Activated T-cell treated with anti-CD3 and anti-CD28 coated beads for 4 hours (primary cell): ENCODE results near the gene OR2D2.
"Not testable (repeated sequence)": the region's sequence is repeated elsewhere in the genome, so short reads cannot be mapped to it uniquely, and the experiment has no call there.

Source experiments
- DNase-seq: peaks from one replicate; pipeline ENCODE4 v3.0.0-alpha.2; 2020

OR2D2 gene

DNA sequence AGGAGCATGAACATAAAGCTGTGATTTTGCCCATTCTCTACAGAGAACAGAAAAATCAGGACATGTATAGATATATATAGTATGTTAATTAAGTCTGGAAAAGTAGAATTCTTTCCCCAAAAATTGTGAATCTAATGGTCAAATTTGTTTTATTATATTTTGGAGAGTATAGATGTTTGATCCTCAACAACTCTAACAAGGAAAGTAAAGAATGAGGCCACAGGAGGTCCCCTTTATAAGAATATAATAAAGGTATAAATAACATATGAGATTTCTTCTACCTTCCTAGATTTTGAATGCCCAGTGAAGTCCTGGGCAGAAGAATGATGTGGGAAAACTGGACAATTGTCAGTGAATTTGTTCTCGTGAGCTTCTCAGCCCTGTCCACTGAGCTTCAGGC is 16.0 kb downstream of the OR2D2 start, which contains the start of gene OR10A4:
Gene OR10A4, plus strand, starts transcription at position 301 of the 400 bp plus-strand sequence. Its CDS starts 23 bp downstream, at position 324.
- no peak for DNase-seq

DNA sequence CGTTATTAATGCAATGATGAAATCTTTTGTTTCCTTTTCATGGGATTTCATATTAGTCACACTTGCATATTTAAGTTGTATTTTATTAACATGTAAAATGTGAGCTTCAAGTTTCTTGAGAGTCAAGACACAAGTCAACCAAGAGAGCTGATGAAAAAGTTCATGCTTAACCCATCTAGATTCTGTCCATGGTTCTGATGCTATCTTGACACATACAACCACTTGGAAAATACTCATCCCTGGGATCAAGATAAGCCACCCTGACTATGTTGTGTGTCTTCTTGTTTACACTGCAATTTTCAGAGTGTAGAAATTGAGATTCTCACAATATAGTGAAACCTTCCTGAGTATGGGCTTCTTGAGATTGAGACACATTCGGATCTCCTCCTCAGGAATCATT is 16.5 kb downstream of the OR2D2 start:
- DNase-seq: no peak

DNA sequence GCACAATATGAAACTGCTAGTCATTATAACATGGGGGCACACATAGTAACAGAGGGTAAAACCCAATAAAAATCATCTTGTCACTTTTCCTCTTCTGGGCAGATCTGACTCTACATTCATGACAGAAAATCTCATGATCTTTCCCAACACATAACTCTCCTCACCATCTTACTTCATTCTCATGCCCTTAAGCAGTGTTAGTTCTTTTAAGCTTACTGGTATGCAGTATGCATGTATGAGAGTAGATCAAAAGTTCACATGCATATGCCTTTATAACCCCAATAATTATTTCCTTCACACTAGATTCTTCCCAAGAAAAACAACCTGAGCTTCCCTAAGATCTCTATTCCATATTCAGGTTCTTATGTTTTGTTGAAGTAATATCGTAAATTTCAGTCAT is 21.0 kb downstream of the OR2D2 start:
- DNase-seq: no peak

DNA sequence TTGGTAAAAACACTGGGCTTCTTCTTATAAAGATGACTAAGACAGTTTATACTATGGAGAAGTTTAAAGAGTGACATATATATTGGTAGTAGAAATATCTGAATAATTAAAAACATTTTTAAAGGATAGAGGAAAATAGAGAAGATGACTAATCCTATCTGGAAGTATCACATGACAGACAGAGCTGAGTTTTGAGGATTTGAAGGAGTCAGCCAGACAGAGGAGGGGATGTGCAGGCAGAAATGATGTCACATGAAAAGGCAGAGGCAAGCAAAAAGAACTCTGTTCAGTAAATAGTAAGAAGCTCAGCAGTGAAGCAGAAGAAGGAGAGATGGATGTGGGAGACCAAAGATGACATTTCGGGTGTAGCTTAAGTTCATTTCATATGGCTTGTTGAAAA is 27.9 kb downstream of the OR2D2 start:
- DNase-seq: no peak

DNA sequence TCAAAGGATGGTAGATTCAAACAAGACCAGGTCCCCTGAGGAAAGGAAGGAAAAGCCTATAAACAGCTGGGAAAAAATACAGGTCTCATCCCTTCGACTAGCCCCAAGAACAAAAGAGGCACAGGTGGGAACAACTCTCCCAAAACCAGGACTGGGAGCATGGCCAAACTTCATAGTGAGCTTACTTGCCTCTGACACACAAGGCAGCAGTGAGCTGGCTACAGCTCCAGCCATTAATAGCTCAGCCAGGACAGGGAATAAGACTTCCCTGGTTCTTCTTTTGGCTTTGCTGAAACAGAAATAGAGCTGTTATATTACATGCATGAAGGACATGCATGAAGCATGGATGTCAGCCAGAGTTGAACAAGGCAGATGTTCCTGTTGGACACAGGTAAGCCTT is 29.3 kb downstream of the OR2D2 start, which contains the start of gene OR10A2:
Gene OR10A2, plus strand, starts transcription at position 97 of the 400 bp plus-strand sequence. CDS start 6,698 bp downstream, outside the sequence.
- DNase-seq: no peak

DNA sequence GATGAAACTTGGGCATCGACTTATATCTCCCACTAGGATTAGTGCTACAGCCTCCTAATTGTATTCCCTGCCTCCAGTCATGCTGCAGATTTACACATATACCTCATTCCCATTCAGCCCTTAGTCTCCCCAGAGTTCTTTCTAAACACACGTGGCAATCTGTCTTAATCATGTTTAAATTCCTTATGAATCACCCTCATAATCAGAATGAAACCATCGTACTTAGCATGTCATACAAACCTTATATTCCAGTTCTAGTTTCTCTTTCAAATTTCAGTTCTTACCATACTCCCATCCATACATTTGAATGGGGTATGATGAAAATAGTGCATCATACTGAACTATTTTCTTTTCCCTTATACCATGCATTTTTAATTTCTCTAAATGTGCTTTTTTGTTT is 35.4 kb downstream of the OR2D2 start:
- DNase-seq: no peak

DNA sequence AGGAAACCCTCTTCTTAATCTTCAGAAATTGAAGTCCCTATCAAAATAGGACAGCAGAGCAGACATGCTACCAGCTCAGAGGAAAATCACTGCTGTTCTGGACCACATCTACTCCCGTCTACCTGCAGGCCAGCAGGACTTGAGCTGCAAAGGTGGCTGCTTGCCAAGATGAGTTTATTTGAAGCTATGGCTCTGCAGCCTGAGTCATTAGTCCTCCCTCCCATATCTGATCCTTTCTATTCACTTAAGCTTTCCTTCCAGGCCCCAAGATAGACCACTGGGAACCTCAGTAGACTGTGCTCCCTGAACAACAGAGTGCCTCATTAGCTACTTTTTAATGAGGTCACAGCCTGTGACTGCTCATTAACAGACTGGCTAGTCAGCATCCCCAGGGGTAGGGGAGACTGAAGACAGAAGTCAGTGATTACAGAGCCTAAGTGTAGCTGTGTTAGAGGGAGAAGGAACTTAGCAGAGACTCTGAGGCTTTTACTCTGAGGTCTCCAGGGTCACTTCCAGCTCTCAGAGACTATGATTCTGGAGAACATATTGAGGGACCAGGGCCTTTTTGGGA is 36.2 kb downstream of the OR2D2 start:
- no peak for DNase-seq

DNA sequence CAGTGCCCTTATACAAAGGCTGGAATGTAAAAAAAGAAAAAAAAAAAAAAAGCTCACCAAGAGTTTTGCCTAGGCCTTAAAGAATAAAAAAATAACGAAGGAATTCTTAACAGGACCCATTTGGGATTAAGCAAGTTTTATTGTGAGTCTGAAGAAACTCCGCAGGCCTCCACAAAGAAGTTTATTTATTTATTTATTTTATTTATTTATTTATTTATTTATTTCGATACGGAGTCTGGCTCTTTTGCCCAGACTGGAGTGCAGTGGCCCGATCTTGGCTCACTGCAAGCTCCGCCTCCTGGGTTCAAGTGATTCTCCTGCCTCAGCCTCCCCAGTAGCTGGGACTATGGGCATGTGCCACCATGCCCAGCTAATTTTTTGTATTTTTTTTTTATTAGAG is 37.5 kb downstream of the OR2D2 start:
- not testable (repeated sequence) for DNase-seq

DNA sequence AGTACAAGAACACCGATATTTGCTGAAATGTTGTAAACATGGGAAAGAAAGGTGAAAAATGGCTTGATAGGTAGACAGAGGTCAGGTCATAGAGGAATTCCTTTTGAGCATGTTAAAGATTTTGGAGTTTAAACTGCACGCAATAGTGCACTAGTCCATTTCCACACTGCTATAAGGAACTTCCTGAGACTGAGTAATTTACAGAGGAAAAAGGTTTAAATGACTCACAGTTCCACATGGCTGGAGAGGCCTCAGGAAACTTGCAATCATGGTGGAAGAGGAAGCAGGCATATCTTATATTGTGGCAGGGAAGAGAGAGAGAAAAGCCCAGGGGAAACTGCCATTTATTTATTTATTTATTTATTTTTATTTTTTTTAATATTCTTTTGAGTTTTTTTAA is 41.8 kb downstream of the OR2D2 start:
- DNase-seq: no peak

DNA sequence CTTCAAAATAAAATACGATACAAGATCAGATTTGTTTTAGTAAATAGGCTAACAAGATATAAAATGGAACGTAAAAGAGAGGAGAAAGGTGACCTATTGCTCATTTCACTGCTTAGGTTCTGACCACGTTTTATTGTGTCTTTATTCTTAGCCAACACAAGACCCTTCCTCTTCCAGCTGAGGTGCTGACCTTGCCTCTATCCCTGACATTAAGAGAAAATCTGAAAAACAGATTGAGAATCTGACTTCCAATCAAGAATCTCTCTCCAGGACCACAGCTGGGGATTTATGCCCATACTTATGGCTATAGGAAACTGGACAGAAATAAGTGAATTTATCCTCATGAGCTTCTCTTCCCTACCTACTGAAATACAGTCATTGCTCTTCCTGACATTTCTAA is 46.9 kb downstream of the OR2D2 start, which contains the start of gene OR10A5:
Gene OR10A5, plus strand, starts transcription at position 301 of the 400 bp plus-strand sequence. Its CDS starts 0 bp downstream, at position 301.
- DNase-seq: no peak

DNA sequence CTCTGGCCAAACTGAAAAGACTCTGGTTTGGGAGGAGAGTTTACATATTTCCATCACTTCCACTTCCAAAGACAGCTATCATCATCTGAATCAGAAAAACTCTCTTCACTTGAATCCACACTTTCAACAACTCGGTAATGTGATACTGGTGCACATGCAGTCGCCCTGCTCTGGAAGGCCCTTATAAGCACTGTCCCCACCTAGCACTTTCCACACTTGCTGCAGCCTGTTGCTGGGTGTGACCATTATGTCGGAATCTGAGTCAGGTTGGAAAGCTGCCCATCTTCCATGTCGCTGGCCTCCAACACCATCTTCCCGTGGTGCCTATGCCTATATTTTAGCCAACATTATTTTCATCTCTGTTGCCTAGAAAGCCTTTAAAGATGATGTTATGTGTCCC is 47.9 kb downstream of the OR2D2 start:
- no peak for DNase-seq

DNA sequence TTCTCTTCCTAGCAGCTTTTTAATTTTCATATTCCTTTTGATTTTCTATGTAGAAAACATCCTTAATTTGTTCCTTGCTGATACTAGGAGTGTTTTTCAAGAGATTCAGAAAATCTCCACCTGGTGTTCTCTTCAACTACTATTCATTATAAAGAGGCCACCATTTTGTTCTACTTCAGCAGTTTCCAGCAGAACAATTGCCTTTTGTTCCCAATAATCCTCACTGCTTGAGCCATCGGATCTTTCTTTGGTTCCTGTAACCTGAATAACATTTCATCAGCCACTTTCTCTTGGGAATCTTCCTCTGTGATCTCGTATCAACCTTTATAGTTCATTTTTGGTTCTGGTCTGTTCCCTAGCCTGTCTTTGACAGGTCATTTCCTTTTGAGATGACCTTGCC is 48.6 kb downstream of the OR2D2 start:
- DNase-seq: no peak

DNA sequence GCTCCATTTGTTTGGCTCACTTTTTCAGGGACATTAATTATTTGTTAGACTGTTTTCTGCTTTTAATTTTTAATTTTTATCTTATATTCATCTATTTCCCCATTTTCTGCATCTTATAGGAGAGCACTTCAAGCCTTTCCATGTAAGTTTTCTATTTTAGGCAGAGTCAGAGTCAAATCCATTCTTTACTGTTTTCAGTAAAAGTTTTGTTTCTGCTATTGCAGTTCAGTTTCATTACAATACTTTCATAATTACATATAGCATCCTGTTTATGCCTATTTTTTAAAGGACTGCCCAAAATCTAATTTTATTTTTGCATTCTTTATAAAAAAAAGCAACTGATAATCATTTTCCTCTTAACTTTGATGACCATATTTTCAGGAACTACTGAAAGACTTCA is 50.6 kb downstream of the OR2D2 start:
- no peak for DNase-seq
